Measurements from ENCODE around the gene CTXN1. TPM values are rescaled to one million over a fixed set of nuclear protein-coding genes. Genes with fewer than 3 reads are reported as not detected.

Gene CTXN1
- total RNA-seq, 1 donor, result 2.5 TPM

GRCh38 chr19:7916955-7917266 lies 9.0 kb downstream of the CTXN1 start:
- peaks cover 7% of the 10 kb centered on the region for H3K36me3 ChIP-seq (ENCODE audit: insufficient read depth, low read length)
- no peak for DNase-seq (ENCODE audit: insufficient read length, low spot score, missing footprints)
- no peaks in the 10 kb centered on the region for H3K9me3 ChIP-seq (ENCODE audit: low read depth, low read length)
- peak overlapping the region; percentile 15 for H2AFZ ChIP-seq (ENCODE audit: low read length)
- peak overlapping the region; percentile 77 for H3K4me2 ChIP-seq (ENCODE audit: insufficient read depth, low read length)
- no peak for TF ChIP-seq CTCF (IDR thresholded peaks at IDR 0.05; ENCODE audit: extremely low read depth, low read depth, low read length)
- peaks cover 5% of the 10 kb centered on the region for H3K79me2 ChIP-seq (ENCODE audit: insufficient read depth, low read length)
- no peak overlapping the region for H3K27ac ChIP-seq (ENCODE audit: low read depth, low read length)
- H3K4me3 ChIP-seq (ENCODE audit: insufficient read depth, low read length), result peak overlapping the region; percentile 63
- peaks cover 4% of the 10 kb centered on the region for H4K20me1 ChIP-seq (ENCODE audit: insufficient read depth, low read length)
- peaks cover 21% of the 10 kb centered on the region for H3K4me1 ChIP-seq (ENCODE audit: insufficient read depth, low read length)
- H3K27me3 ChIP-seq (ENCODE audit: insufficient read depth, low read length), result peaks cover 26% of the 10 kb centered on the region

GRCh38 chr19:7916103-7916954 lies 9.6 kb downstream of the CTXN1 start:
- no peaks in the 10 kb centered on the region for H3K9me3 ChIP-seq (ENCODE audit: low read depth, low read length)
- no peak overlapping the region for H3K27ac ChIP-seq (ENCODE audit: low read depth, low read length)
- peak overlapping the region; percentile 63 for H3K4me3 ChIP-seq (ENCODE audit: insufficient read depth, low read length)
- peaks cover 15% of the 10 kb centered on the region for H3K4me1 ChIP-seq (ENCODE audit: insufficient read depth, low read length)
- H3K79me2 ChIP-seq (ENCODE audit: insufficient read depth, low read length), result no peaks in the 10 kb centered on the region
- DNase-seq (ENCODE audit: insufficient read length, low spot score, missing footprints), result peak; percentile 92
- peaks cover 26% of the 10 kb centered on the region for H3K27me3 ChIP-seq (ENCODE audit: insufficient read depth, low read length)
- no peaks in the 10 kb centered on the region for H4K20me1 ChIP-seq (ENCODE audit: insufficient read depth, low read length)
- no peak overlapping the region for H2AFZ ChIP-seq (ENCODE audit: low read length)
- H3K36me3 ChIP-seq (ENCODE audit: insufficient read depth, low read length), result peaks cover 7% of the 10 kb centered on the region
- H3K4me2 ChIP-seq (ENCODE audit: insufficient read depth, low read length), result peak overlapping the region; percentile 61
- no peak for TF ChIP-seq CTCF (IDR thresholded peaks at IDR 0.05; ENCODE audit: extremely low read depth, low read depth, low read length)

- no peaks in the 10 kb centered on the region for H3K79me2 ChIP-seq (ENCODE audit: insufficient read depth, low read length)
- TF ChIP-seq CTCF (IDR thresholded peaks at IDR 0.05; ENCODE audit: extremely low read depth, low read depth, low read length), result no peak
- peaks cover 11% of the 10 kb centered on the region for H3K4me1 ChIP-seq (ENCODE audit: insufficient read depth, low read length)
- H3K27me3 ChIP-seq (ENCODE audit: insufficient read depth, low read length), result peaks cover 26% of the 10 kb centered on the region
- no peak overlapping the region for H2AFZ ChIP-seq (ENCODE audit: low read length)
- DNase-seq (ENCODE audit: insufficient read length, low spot score, missing footprints), result peak; percentile 87
- H3K36me3 ChIP-seq (ENCODE audit: insufficient read depth, low read length), result peaks cover 11% of the 10 kb centered on the region
- H3K9me3 ChIP-seq (ENCODE audit: low read depth, low read length), result no peaks in the 10 kb centered on the region
- peak overlapping the region; percentile 61 for H3K4me2 ChIP-seq (ENCODE audit: insufficient read depth, low read length)
- H4K20me1 ChIP-seq (ENCODE audit: insufficient read depth, low read length), result peaks cover under 1% of the 10 kb centered on the region
- no peak overlapping the region for H3K27ac ChIP-seq (ENCODE audit: low read depth, low read length)
- H3K4me3 ChIP-seq (ENCODE audit: insufficient read depth, low read length), result peak overlapping the region; percentile 63
Measured at GRCh38 chr19:7915250-7916102, 10.5 kb downstream of the CTXN1 start.

- DNase-seq (ENCODE audit: insufficient read length, low spot score, missing footprints), result peak; percentile 67
- H3K9me3 ChIP-seq (ENCODE audit: low read depth, low read length), result no peaks in the 10 kb centered on the region
- H3K36me3 ChIP-seq (ENCODE audit: insufficient read depth, low read length), result peaks cover 14% of the 10 kb centered on the region
- H3K27me3 ChIP-seq (ENCODE audit: insufficient read depth, low read length), result peaks cover 26% of the 10 kb centered on the region
- H3K4me3 ChIP-seq (ENCODE audit: insufficient read depth, low read length), result no peak within 1 kb of the TSS
- H2AFZ ChIP-seq (ENCODE audit: low read length), result no peak within 1 kb of the TSS
- no peak within 1 kb of the TSS for H3K4me2 ChIP-seq (ENCODE audit: insufficient read depth, low read length)
- no peak within 1 kb of the TSS for H3K27ac ChIP-seq (ENCODE audit: low read depth, low read length)
- H3K79me2 ChIP-seq (ENCODE audit: insufficient read depth, low read length), result no peaks in the 10 kb centered on the region
- H4K20me1 ChIP-seq (ENCODE audit: insufficient read depth, low read length), result peaks cover 3% of the 10 kb centered on the region
- TF ChIP-seq CTCF (IDR thresholded peaks at IDR 0.05; ENCODE audit: extremely low read depth, low read depth, low read length), result no peak
- H3K4me1 ChIP-seq (ENCODE audit: insufficient read depth, low read length), result peaks cover 6% of the 10 kb centered on the region
Measured at GRCh38 chr19:7914598-7915045, 11.3 kb downstream of the CTXN1 start, which contains the start of gene TGFBR3L. Gene TGFBR3L, plus strand, starts transcription at chr19:7914830.
